ENCODE results near the gene ANAPC16.

- TF ChIP-seq CTCF (IDR thresholded peaks at IDR 0.05) (no peak), POLR2A (IDR thresholded peaks at IDR 0.05) (no peak)
These were observed 12.5 kb downstream of the ANAPC16 start for GRCh38 chr10:72228318-72228751.
